Measurements from ENCODE around the gene TMOD1.

GRCh38 chr9:97647996-97648395 is 146.5 kb downstream of the TMOD1 start:
- no peak for TF ChIP-seq CTCF (IDR thresholded peaks at IDR 0.05)
- TF ChIP-seq POLR2A (IDR thresholded peaks at IDR 0.05), result no peak
